Esophagus muscularis mucosa (tissue), 4 donors: Measurements from ENCODE around the gene BET1. TPM values are rescaled to one million over a fixed set of nuclear protein-coding genes. Genes with fewer than 3 reads are reported as not detected.

Experiments
- DNase-seq: peaks from one replicate; pipeline ENCODE4 v3.0.0-alpha.2; 2017; ENCODE audit errors: extremely low spot score
- H3K27ac ChIP-seq, 4 donors: fragments of 200-600 bp; sonication (generic); replicated peaks in 1 of 4; 1 replicate in 3 of 4; 2 replicates in 1 of 4; pipeline ENCODE4 v1.5.1; 2016 to 2019; ENCODE audit warnings: mild to moderate bottlenecking in 1 of 4
- H3K27me3 ChIP-seq, 4 donors: fragments of 200-600 bp; sonication (generic); one replicate each; pipeline versions ENCODE4 v1.5.1 to v1.6.0; 2016 to 2019
- H3K36me3 ChIP-seq, 4 donors: fragments of 200-600 bp; sonication (generic); one replicate each; pipeline ENCODE4 v1.5.1; 2016 to 2019
- H3K4me1 ChIP-seq, 4 donors: fragments of 200-600 bp; sonication (generic); one replicate each; pipeline ENCODE4 v1.5.1; 2016 to 2019
- H3K4me3 ChIP-seq, 4 donors: fragments of 200-600 bp; sonication (generic); 1 replicate in 2 of 4; 2 replicates in 2 of 4; pipeline ENCODE4 v1.5.1; 2016 to 2019; ENCODE audit warnings: mild to moderate bottlenecking in 4 of 4, moderate library complexity in 1 of 4
- H3K9me3 ChIP-seq, 4 donors: fragments of 200-600 bp; sonication (generic); 1 replicate in 3 of 4; 2 replicates in 1 of 4; pipeline ENCODE4 v1.5.1; 2016 to 2019
- CTCF ChIP-seq, 3 experiments: fragments of 200-600 bp in 2 of 3; fragments of 450-650 bp in 1 of 3; sonication (generic) in 2 of 3; IDR thresholded peaks; one replicate each; pipeline ENCODE4 v1.5.1; 2017 to 2019; ENCODE audit warnings: antibody characterized with exemption in 3 of 3, mild to moderate bottlenecking in 2 of 3, moderate library complexity in 1 of 3
- EP300 ChIP-seq: sonication (generic); formaldehyde crosslinking; IDR thresholded peaks from one replicate; pipeline ENCODE4 v1.6.1; 2017; ENCODE audit warnings: antibody characterized with exemption
- POLR2A ChIP-seq: fragments of 450-650 bp; IDR thresholded peaks from one replicate; pipeline ENCODE4 v1.6.1; 2017; ENCODE audit warnings: antibody characterized with exemption, moderate library complexity, mild to moderate bottlenecking, low read depth
- POLR2AphosphoS5 ChIP-seq, 2 donors: sonication (generic); formaldehyde crosslinking; IDR thresholded peaks; one replicate each; pipeline ENCODE4 v1.6.1; 2017; ENCODE audit warnings: antibody characterized with exemption in 2 of 2
- WGBS: methylation state at CpG from one replicate; pipeline ENCODE4 v1.1.5; 2018; 5-methylcytosine and 5-hydroxymethylcytosine counted together
- intact Hi-C: fragments of 100-400 bp; cut with DNase I; formaldehyde crosslinking; loops from one replicate; pipeline ENCODE4 v1.15.1; 2023
- total RNA-seq, 4 donors: library from RNA; depleted of rRNA; stranded (reverse); fragments of >200 nt; gene quantifications; one replicate each; pipeline versions ENCODE4 v1.1.0 to v1.2.1, GENCODE V29; 2016

BET1 gene
- total RNA-seq: 10 to 100 TPM; 10.5 to 15.8 (median 12.6) TPM

GRCh38 chr7:94004024-94004951 lies at the start of gene BET1:
Gene BET1, minus strand, starts transcription at chr7:94004355. Its CDS starts 139 bp downstream, at chr7:94004216.
- H3K27me3 ChIP-seq: no peaks in the 10 kb centered on the region
- TF ChIP-seq POLR2AphosphoS5 (IDR thresholded peaks at IDR 0.05): peak; percentile 90 to 97
- no peak for TF ChIP-seq EP300
- intact Hi-C loops: no loop called here
- H3K4me1 ChIP-seq: peaks cover 10 to 33% (median 26%) of the 10 kb centered on the region in 4 donors
- no peaks in the 10 kb centered on the region for H3K9me3 ChIP-seq
- peak; percentile 95 for DNase-seq
- peak within 1 kb of the TSS; percentile 85 to 89 (median 88) for H3K27ac ChIP-seq
- peak within 1 kb of the TSS; percentile 74 to 83 (median 80) for H3K4me3 ChIP-seq
- under 1% methylated on average over 39 of the region's 47 CpGs for WGBS
- no peaks in the 10 kb centered on the region for H3K36me3 ChIP-seq

- H3K27ac ChIP-seq: no peak overlapping the region
- intact Hi-C loops: no loop called here
- DNase-seq: no peak
- no peaks in the 10 kb centered on the region for H3K36me3 ChIP-seq
- H3K9me3 ChIP-seq: no peaks in the 10 kb centered on the region
- no peak overlapping the region for H3K4me3 ChIP-seq
- H3K27me3 ChIP-seq: peaks cover 0 to 12% (median 0%) of the 10 kb centered on the region in 4 donors
- no peaks in the 10 kb centered on the region for H3K4me1 ChIP-seq
- TF ChIP-seq POLR2AphosphoS5 (IDR thresholded peaks at IDR 0.05) (no peak), EP300 (no peak), POLR2A (no peak), CTCF (IDR thresholded peaks at IDR 0.05) (no peak)
- 49% methylated on average over 2 of the region's 2 CpGs for WGBS
Measured at GRCh38 chr7:94053532-94053931, 49.4 kb upstream of the BET1 start.

GRCh38 chr7:94052398-94053180 lies 48.4 kb upstream of the BET1 start:
- Histone ChIP-seq H3K27me3 (peaks cover 0 to 12% (median 0%) of the 10 kb centered on the region in 4 donors), H3K9me3 (no peaks in the 10 kb centered on the region), H3K4me3 (no peak overlapping the region), H3K36me3 (no peaks in the 10 kb centered on the region), H3K27ac (no peak overlapping the region), H3K4me1 (no peaks in the 10 kb centered on the region)
- DNase-seq: no peak
- intact Hi-C loops: no loop called here
- TF ChIP-seq CTCF (IDR thresholded peaks at IDR 0.05): no peak
- TF ChIP-seq POLR2A: no peak
- TF ChIP-seq EP300: no peak
- no peak for TF ChIP-seq POLR2AphosphoS5 (IDR thresholded peaks at IDR 0.05)
- 53% methylated on average over 5 of the region's 5 CpGs for WGBS

- intact Hi-C loops: no loop called here
- H3K36me3 ChIP-seq: no peaks in the 10 kb centered on the region
- H3K27me3 ChIP-seq: peaks cover 0 to 12% (median 0%) of the 10 kb centered on the region in 4 donors
- no peak overlapping the region for H3K4me3 ChIP-seq
- WGBS: 68% methylated on average over 4 of the region's 4 CpGs
- H3K27ac ChIP-seq: no peak overlapping the region
- no peak for TF ChIP-seq POLR2AphosphoS5 (IDR thresholded peaks at IDR 0.05)
- no peak for TF ChIP-seq CTCF (IDR thresholded peaks at IDR 0.05)
- no peak for TF ChIP-seq POLR2A
- H3K4me1 ChIP-seq: no peaks in the 10 kb centered on the region
- DNase-seq: no peak
- no peaks in the 10 kb centered on the region for H3K9me3 ChIP-seq
Measured at GRCh38 chr7:94050046-94050445, 45.9 kb upstream of the BET1 start.

GRCh38 chr7:94049615-94050014 lies 45.5 kb upstream of the BET1 start:
- intact Hi-C loops: no loop called here
- Histone ChIP-seq H3K27me3 (peaks cover 0 to 12% (median 0%) of the 10 kb centered on the region in 4 donors), H3K9me3 (no peaks in the 10 kb centered on the region), H3K27ac (no peak overlapping the region), H3K4me1 (no peaks in the 10 kb centered on the region), H3K36me3 (no peaks in the 10 kb centered on the region), H3K4me3 (no peak overlapping the region)
- DNase-seq: no peak
- TF ChIP-seq EP300 (no peak), POLR2AphosphoS5 (IDR thresholded peaks at IDR 0.05) (no peak), POLR2A (no peak), CTCF (IDR thresholded peaks at IDR 0.05) (no peak)
- 43% methylated on average over 5 of the region's 5 CpGs for WGBS
